ENCODE results near the gene BICC1.

BICC1 gene

GRCh38 chr10:58648131-58648530 lies 135.5 kb downstream of the BICC1 start:
- no peak for DNase-seq (ENCODE audit: low read depth, low spot score)

DNA sequence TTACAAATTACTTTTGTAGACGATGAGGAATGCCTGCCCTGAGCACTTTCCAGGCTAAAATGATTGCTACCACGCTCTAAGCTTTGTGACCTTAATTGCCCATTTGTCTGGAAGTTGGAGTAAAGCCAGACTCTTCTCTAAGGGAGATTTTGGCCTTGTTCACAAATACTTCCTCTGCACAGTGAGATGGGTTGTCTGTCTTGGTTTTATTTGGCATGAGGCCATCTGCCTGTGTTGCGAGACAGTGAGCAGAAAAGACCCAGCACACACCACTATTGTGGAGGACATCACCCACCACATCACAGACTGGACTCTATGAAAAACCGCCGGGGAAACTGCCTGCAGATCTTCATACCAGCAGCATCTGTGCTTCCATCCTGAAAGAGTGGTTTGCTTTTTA lies 138.4 kb downstream of the BICC1 start:
- no peak for DNase-seq (ENCODE audit: low read depth, low spot score)

- DNase-seq (ENCODE audit: low read depth, low spot score) = no peak
These were observed 139.1 kb downstream of the BICC1 start for GRCh38 chr10:58651742-58652141.

DNA sequence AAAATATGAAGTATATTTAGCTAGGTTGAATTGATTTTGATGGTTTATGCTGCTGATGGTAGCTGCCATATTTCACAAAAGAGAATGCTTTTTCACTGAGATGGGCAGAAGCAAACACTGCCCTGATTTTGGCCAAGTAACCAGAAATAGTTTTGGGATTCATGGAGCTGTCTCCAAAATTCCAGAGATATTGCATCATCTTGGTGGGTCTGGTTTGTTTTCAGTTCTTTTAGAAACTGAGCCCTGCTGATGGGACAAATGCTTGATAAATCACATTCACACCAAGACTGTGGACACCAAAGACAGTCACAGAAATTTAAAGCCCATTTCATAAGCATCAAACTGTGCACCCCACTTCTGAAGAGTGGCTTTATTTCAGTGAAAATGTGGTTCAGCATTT lies 140.5 kb downstream of the BICC1 start:
- no peak for DNase-seq (ENCODE audit: low read depth, low spot score)

GRCh38 chr10:58660575-58661255 lies 148.0 kb downstream of the BICC1 start:
- no peak for DNase-seq (ENCODE audit: low read depth, low spot score)

DNA sequence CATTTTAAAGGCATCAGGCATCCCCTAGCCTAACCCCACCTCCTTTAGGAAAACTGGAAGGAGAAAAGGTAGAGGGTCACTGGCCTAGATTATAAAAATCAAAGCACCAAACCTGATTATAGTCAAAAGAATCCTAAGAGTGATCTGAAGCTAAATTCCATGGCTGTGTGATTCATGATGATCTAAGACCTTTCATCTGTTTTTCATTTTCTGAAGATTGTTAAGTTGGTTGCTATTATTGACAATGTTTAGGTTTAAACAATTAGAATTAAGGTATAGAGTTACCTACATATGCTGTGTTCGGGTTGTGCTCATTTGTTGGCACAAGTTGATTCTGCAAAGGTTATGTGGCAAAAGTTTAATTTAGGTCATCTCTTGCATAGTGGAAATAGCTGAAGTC lies 148.7 kb downstream of the BICC1 start:
- DNase-seq (ENCODE audit: low read depth, low spot score) = no peak

DNA sequence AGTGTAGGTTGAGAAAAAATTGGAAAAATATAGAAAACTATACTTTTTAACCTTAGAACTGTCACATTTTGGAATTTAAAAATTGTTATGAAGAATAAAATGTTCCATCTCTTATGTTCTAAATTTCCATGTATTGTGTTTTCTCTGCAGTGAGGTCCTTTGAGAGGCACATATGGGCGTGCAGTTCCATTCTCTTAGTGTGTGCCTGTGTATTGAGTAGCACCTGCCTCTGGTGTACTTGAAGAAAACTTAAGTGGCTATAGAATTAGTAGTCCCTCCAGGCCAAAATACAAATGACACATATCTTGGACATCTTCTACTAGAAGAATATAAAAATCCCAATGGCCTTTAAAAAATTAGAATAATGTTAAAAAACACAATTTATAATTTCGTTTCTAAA lies 149.2 kb downstream of the BICC1 start:
- no peak for DNase-seq (ENCODE audit: low read depth, low spot score)

DNA sequence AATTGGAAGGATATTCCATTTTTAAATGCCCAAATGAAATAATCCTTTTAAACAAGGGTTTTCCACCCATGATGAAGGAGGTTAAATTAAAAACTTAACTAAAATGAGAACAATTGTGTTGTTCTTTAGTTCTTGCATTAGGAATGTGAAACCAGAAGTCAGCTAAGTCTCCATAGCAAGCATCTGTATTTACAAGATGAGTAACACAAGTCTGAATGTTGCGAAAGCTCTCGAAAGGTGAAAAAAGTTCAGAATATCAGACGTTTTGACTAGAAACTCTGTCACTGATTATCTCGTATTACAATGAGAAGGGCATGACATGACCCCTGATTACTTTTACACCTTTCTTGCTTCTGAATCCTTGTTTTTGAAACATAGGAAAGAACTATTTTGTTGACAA lies 149.6 kb downstream of the BICC1 start:
- no peak for DNase-seq (ENCODE audit: low read depth, low spot score)

GRCh38 chr10:58665361-58665760 lies 152.7 kb downstream of the BICC1 start:
- DNase-seq (ENCODE audit: low read depth, low spot score) = no peak

GRCh38 chr10:58666024-58666423 lies 153.4 kb downstream of the BICC1 start:
- DNase-seq (ENCODE audit: low read depth, low spot score) = no peak

GRCh38 chr10:58667658-58668310 lies 155.1 kb downstream of the BICC1 start:
- no peak for DNase-seq (ENCODE audit: low read depth, low spot score)

DNA sequence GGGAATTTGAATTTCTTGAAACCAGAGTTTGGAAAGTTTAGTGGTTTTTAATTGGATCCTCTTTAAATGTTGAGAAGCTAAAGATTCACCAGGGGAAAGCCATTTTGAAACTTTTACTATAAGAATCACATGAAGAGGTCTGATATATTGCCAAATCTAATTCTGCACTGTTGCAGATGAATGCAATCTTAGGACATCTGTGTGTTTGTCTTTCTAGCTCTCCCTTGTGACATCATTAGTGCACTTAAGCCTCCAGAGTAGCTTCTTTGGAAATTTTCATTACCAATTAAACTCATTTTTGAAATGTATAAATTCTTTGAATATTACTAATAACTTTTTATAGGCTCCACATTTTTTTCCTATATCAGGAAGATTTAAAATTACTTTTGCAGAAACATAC lies 160.2 kb downstream of the BICC1 start:
- no peak for DNase-seq (ENCODE audit: low read depth, low spot score)

DNA sequence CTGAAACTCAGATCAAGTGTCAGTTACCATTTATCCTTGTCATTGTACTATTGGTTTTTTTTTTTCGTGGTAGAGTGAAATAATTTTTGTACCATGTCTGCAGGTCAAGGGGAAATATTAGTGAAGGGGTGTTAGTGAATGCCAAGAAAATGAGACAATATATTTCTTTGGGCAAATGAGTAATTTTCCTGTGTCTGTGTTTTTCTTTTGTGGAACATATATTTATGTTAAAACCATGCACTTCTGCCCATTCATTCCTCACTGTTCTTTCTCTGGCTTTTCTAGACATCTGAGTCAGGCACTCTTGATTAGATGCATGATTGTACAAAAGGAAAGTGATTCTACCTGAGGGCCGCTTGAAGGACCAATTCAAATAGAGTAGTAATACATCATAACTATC lies 161.6 kb downstream of the BICC1 start:
- DNase-seq (ENCODE audit: low read depth, low spot score) = no peak

- no peak for DNase-seq (ENCODE audit: low read depth, low spot score)
These were observed 162.6 kb downstream of the BICC1 start for GRCh38 chr10:58675321-58675720.

DNA sequence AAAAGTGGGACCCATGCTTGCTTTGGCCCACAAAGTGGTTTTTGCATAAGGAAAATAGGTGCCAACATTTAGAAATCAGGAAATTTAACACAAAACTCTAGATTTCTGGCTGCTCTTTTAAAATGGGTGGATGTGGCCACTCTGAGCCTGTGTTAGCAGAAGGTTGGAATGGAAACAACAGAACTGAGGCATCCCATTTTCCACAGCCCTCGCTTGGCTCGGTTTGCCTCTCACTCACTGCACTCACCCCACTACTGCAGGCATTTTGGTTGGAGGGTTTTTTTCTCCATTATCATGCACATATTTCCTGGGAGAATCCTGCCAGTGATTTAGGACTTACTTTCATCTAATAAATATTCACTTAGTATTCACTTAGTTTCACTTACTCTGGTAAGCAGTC lies 178.9 kb downstream of the BICC1 start:
- DNase-seq (ENCODE audit: low read depth, low spot score) = no peak

DNA sequence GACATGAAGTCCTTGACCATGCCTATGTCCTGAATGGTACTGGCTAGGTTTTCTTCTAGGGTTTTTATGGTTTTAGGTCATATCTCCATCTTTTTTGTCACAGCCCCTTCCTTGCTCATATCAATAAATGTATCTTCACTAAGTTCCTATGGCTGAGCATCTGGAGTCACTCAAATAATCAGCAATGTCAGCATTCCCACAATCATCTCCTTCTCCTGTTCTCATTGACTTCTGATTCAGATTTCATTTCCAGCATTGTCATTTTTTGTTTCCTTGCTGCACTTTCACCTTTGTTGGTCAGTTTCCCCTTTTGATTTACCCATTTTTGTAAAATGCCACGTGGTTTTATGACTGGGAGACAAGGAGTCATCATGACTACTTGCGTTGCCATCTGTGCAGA lies 181.2 kb downstream of the BICC1 start:
- no peak for DNase-seq (ENCODE audit: low read depth, low spot score)

- DNase-seq (ENCODE audit: low read depth, low spot score) = no peak
These were observed 182.3 kb downstream of the BICC1 start for GRCh38 chr10:58695022-58695421.

DNA sequence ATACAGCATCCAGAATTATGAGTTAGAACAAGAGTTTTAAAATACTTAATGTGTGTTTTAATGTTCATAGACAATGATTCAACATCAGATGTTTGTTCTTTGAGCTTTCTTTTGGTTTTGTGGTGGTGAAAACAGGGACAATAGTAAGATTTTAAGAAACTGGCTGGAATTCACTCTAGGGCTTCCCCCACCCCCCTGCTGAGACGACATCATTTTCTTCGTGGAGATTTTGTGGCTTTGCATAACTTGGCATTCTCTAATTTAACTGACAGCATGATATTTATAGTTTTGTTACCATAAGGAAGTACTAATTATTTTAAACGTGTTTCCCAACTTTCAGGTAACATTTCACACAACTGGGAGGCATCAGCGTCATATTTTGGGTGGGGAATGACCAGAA lies 184.1 kb downstream of the BICC1 start:
- no peak for DNase-seq (ENCODE audit: low read depth, low spot score)

- DNase-seq (ENCODE audit: low read depth, low spot score) = no peak
These were observed 185.0 kb downstream of the BICC1 start for GRCh38 chr10:58697691-58698090.

DNA sequence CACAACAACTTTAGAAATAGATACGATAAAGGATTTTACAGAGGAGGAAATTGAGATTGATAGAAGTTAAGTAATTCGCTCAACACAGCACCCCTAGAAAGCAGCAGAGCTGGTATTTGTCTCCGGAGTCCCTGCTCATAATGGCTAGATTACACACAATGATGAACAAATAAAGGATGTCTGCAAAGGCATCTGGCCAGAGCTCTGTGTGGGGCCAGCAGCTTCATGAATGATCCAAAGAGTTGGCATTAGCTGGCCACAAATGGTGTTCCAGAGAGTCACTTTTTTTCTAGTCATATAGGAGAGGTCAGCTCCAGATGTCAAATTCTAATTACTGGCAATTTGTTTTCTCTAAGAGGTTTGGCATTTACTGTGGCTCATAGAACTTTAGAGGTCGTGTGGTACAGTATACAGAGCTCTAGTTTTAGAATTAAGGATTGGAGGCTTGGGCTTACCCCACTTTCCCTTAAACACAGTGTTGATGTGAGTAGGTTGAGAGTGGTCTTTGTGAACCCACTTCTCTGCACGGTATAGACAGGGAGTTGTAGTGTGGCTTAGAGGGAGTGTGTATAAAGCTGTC lies 186.2 kb downstream of the BICC1 start:
- no peak for DNase-seq (ENCODE audit: low read depth, low spot score)

GRCh38 chr10:58700591-58700990 lies 187.9 kb downstream of the BICC1 start:
- DNase-seq (ENCODE audit: low read depth, low spot score) = no peak

- DNase-seq (ENCODE audit: low read depth, low spot score) = no peak
These were observed 188.9 kb downstream of the BICC1 start for GRCh38 chr10:58701405-58702135.

DNA sequence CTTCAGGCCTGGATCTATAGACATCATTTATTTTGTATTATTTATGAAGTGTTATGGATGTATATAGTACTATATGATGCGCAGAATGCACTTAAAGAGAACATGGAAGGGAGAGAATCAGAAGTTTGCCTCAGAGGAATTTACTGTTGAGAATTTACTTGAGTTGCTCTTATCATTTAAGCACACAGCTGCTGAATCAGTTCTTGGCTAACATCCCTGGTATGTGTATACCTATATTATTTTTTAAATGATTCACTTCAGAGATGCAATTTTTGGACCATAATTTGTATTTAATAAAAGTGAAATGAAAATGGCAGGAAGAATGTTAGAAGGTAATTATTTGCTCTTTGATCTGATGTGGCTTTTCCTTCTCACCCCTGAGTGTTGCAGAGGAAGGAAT lies 191.6 kb downstream of the BICC1 start:
- DNase-seq (ENCODE audit: low read depth, low spot score) = no peak
